SK-N-SH treated with all-trans-retinoic acid at 6 μM for 48 hours (cell line): Measurements from ENCODE around the gene SUCLG1.

Experiments used
- PATZ1 ChIP-seq: fragments of 250-450 bp; sonication (Bioruptor Pico); IDR thresholded peaks from 2 replicates; pipeline ENCODE4 v1.8.0; 2020; ENCODE audit warnings: mild to moderate bottlenecking, moderate library complexity, borderline replicate concordance
- RARB ChIP-seq: fragments of 250-450 bp; sonication (Bioruptor Pico); IDR thresholded peaks from 2 replicates; pipeline ENCODE4 v1.8.0; 2021; ENCODE audit warnings: mild to moderate bottlenecking, moderate library complexity
- TOX ChIP-seq: fragments of 250-450 bp; sonication (Bioruptor Pico); IDR thresholded peaks from 2 replicates; pipeline ENCODE4 v1.8.0; 2021; ENCODE audit warnings: mild to moderate bottlenecking, moderate library complexity, borderline replicate concordance
- ZFP30 ChIP-seq: fragments of 450-650 bp; formaldehyde crosslinking; IDR thresholded peaks from 2 replicates; pipeline ENCODE4 v1.5.0; 2022; ENCODE audit warnings: mild to moderate bottlenecking, moderate library complexity

GRCh38 chr2:84451579-84451978, 7.5 kb downstream of the SUCLG1 start:
- TF ChIP-seq PATZ1 (CRISPR knock-in tag) (no peak), ZFP30 (CRISPR knock-in tag) (no peak), TOX (no peak), RARB (no peak)
